PC-3 (cell line): ENCODE measurements around the gene HTR2A. TPM values are rescaled to one million over a fixed set of nuclear protein-coding genes. Genes with fewer than 3 reads are reported as not detected.
A peak's percentile ranks its signal among the peaks of the same experiment; 100 is the strongest.
"Not testable (repeated sequence)": the region's sequence is repeated elsewhere in the genome, so short reads cannot be mapped to it uniquely, and the experiment has no call there.

Experiments used
- ATAC-seq: fragments of 200-7000 bp; cut with Tn5 transposase; 2 replicates; pipeline ENCODE4 v1.9.1; 2020; ENCODE audit warnings: mild to moderate bottlenecking, moderate library complexity
- BruUV-seq: library from RNA; stranded (reverse); fragments of 400-500 nt; replicated peaks from 2 replicates; lab custom pipeline; 2021; lab: Mats Ljungman, UMichigan
- CTCF ChIA-PET: fragments of 300-600 bp; sonication (Branson Sonifier 250); formaldehyde crosslinking; loops from one replicate; lab custom pipeline; 2022; ENCODE audit warnings: antibody characterized with exemption; lab: Charles Lee
- POLR2A ChIA-PET: fragments of 300-600 bp; sonication (Branson Sonifier 250); formaldehyde crosslinking; loops from one replicate; lab custom pipeline; 2022; ENCODE audit warnings: antibody characterized with exemption; ENCODE audit not compliant: unreplicated experiment; lab: Charles Lee
- DNase-seq: peaks from one replicate; pipeline ENCODE4 v3.0.0-alpha.2; 2015
- H2AFZ ChIP-seq: fragments of 300-600 bp; sonication (generic); 2 replicates; pipeline ENCODE4 v1.6.0; 2016; ENCODE audit warnings: antibody characterized with exemption, low read length
- H3F3A ChIP-seq: fragments of 300-600 bp; sonication (generic); one replicate; pipeline ENCODE4 v1.6.0; 2017; ENCODE audit warnings: antibody characterized with exemption, low read length, control low read depth, mild to moderate bottlenecking; ENCODE audit not compliant: unreplicated experiment
- H3K27ac ChIP-seq: fragments of 300-600 bp; sonication (generic); 2 replicates; pipeline ENCODE4 v1.5.1; 2016; ENCODE audit warnings: mild to moderate bottlenecking, low read length
- H3K27me3 ChIP-seq: fragments of 300-600 bp; sonication (generic); 2 replicates; pipeline ENCODE4 v1.6.1; 2016; ENCODE audit warnings: low read length, mixed read lengths
- H3K36me3 ChIP-seq: fragments of 300-600 bp; sonication (generic); 2 replicates; pipeline ENCODE4 v1.6.1; 2016; ENCODE audit warnings: low read depth, mixed run types, low read length, mixed read lengths
- H3K4me1 ChIP-seq: fragments of 300-600 bp; sonication (generic); 2 replicates; pipeline ENCODE4 v1.5.1; 2016; ENCODE audit warnings: low read length; ENCODE audit not compliant: insufficient read depth
- H3K4me2 ChIP-seq: fragments of 300-600 bp; sonication (generic); 2 replicates; pipeline ENCODE4 v1.6.0; 2016; ENCODE audit warnings: low read length
- H3K4me3 ChIP-seq: fragments of 300-600 bp; sonication (generic); 2 replicates; pipeline ENCODE4 v1.5.1; 2016; ENCODE audit warnings: mild to moderate bottlenecking, low read length, mixed read lengths
- H3K79me2 ChIP-seq: fragments of 300-600 bp; sonication (generic); 2 replicates; pipeline ENCODE4 v1.6.1; 2017; ENCODE audit warnings: low read length, mixed read lengths
- H3K9ac ChIP-seq: fragments of 300-600 bp; sonication (generic); 2 replicates; pipeline ENCODE4 v1.6.0; 2016; ENCODE audit warnings: mild to moderate bottlenecking, low read length
- H3K9me2 ChIP-seq: fragments of 300-600 bp; sonication (generic); replicated peaks from 2 replicates; pipeline ENCODE4 v1.6.1; 2016; ENCODE audit warnings: mixed run types, low read length, mixed read lengths
- H3K9me3 ChIP-seq: fragments of 300-600 bp; sonication (generic); 2 replicates; pipeline ENCODE4 v1.6.1; 2016; ENCODE audit warnings: low read length, mixed read lengths
- H4K20me1 ChIP-seq: fragments of 300-600 bp; sonication (generic); 2 replicates; pipeline ENCODE4 v1.6.1; 2016; ENCODE audit warnings: low read length, mixed read lengths
- EZH2 ChIP-seq: fragments of 300-600 bp; sonication (generic); IDR thresholded peaks from one replicate; pipeline ENCODE4 v1.6.1; 2017; ENCODE audit warnings: antibody characterized with exemption, mild to moderate bottlenecking, low read length; ENCODE audit not compliant: unreplicated experiment
- EZH2phosphoT487 ChIP-seq: fragments of 300-600 bp; sonication (generic); IDR thresholded peaks from 2 replicates; pipeline ENCODE4 v1.6.1; 2018; ENCODE audit warnings: mild to moderate bottlenecking, antibody characterized with exemption, low read length, borderline replicate concordance
- intact Hi-C: fragments of 100-400 bp; cut with micrococcal nuclease; formaldehyde crosslinking; loops from 2 replicates; pipeline ENCODE4 v1.9.0; 2023
- total RNA-seq: library from RNA; depleted of rRNA; stranded (reverse); fragments of >200 nt; gene quantifications from 2 replicates; pipeline ENCODE4 v1.2.3, GENCODE V29; 2014
- TF ChIP-seq, protein P1 (sequence below): fragments of 300-600 bp; sonication (generic); conservative IDR thresholded peaks from 2 replicates; pipeline ENCODE4 v1.5.1; 2017; ENCODE audit warnings: antibody characterized with exemption, low read depth, mild to moderate bottlenecking, low read length

Gene HTR2A
- total RNA-seq, 1 experiment from 2014 or later, result 0.04 TPM

DNA sequence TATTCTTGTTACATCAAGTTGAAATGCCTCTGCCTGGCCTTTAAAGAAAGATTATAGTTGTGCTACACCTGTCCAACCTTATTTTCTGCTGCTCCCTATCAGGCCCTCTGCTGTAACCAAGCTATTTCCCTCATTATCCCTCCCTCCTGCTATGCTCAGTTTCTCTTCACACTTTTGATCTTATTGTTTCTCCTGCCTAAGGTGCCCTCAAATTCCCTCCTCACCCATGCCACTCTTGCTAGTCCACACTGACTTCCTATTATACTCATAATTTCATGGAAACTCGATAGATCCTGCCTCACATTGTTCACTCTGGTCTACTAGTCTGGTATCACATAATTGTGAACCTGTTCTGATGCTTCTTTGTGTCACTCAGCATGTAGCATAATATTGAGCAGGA, 80.5 kb downstream of the HTR2A start:
- Histone ChIP-seq H3K4me3 (no peak overlapping the region), H3K9ac (no peak overlapping the region), H3K9me2 (no peaks in the 10 kb centered on the region), H3K27me3 (no peaks in the 10 kb centered on the region), H3K27ac (no peak overlapping the region), H3K4me1 (no peaks in the 10 kb centered on the region), H3F3A (no peaks in the 10 kb centered on the region), H2AFZ (no peak overlapping the region), H3K9me3 (no peaks in the 10 kb centered on the region), H3K79me2 (no peaks in the 10 kb centered on the region), H4K20me1 (no peaks in the 10 kb centered on the region), H3K36me3 (no peaks in the 10 kb centered on the region), H3K4me2 (no peak overlapping the region)
- no TSS peak for BruUV-seq
- TF ChIP-seq EZH2 (no peak), EZH2phosphoT487 (no peak)
- TF ChIP-seq, protein P1, sequence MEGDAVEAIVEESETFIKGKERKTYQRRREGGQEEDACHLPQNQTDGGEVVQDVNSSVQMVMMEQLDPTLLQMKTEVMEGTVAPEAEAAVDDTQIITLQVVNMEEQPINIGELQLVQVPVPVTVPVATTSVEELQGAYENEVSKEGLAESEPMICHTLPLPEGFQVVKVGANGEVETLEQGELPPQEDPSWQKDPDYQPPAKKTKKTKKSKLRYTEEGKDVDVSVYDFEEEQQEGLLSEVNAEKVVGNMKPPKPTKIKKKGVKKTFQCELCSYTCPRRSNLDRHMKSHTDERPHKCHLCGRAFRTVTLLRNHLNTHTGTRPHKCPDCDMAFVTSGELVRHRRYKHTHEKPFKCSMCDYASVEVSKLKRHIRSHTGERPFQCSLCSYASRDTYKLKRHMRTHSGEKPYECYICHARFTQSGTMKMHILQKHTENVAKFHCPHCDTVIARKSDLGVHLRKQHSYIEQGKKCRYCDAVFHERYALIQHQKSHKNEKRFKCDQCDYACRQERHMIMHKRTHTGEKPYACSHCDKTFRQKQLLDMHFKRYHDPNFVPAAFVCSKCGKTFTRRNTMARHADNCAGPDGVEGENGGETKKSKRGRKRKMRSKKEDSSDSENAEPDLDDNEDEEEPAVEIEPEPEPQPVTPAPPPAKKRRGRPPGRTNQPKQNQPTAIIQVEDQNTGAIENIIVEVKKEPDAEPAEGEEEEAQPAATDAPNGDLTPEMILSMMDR, result no peak
- POLR2A ChIA-PET, result no interaction called here
- ATAC-seq (no peak), DNase-seq (no peak)
- intact Hi-C loops, result no loop called here
- CTCF ChIA-PET, result interaction anchor here (0.6 kb wide), 1 partner anchor 1152 kb away, joined by 5 read pairs; no protein-coding TSS in a partner anchor

DNA sequence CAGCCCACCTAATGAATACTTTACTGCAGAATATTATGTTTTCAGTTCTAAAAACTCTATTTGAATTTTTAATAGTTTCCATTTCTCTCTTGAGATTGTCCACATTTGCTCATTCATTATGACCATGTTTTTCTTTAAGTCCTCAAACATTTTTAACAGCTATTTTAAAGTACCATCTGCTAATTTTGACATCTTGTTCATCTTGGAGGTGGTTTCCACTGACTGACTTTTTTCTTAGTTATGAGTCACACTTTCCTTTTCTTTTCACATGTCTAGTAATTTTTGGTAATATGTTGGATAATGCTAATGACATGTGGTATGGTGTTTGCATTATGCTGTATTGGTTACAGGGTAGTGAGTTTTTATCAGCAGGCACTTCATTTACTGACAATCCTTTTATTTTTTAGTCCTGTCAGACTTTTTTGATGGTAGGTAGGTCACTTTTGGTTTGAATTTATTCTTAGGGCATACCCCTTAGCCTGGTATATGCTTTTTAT, 84.5 kb downstream of the HTR2A start:
- Histone ChIP-seq H3K9me2 (no peaks in the 10 kb centered on the region), H3K36me3 (no peaks in the 10 kb centered on the region), H3K4me2 (no peak overlapping the region), H3K4me3 (no peak overlapping the region), H4K20me1 (no peaks in the 10 kb centered on the region), H3K9ac (no peak overlapping the region), H3K4me1 (no peaks in the 10 kb centered on the region), H2AFZ (no peak overlapping the region), H3K79me2 (no peaks in the 10 kb centered on the region), H3K9me3 (no peaks in the 10 kb centered on the region), H3F3A (no peaks in the 10 kb centered on the region), H3K27ac (no peak overlapping the region), H3K27me3 (no peaks in the 10 kb centered on the region)
- TF ChIP-seq, protein P1, result no peak
- TF ChIP-seq EZH2phosphoT487, result no peak
- no peak for TF ChIP-seq EZH2
- intact Hi-C loops, result no loop called here
- ATAC-seq (no peak), DNase-seq (no peak)
- BruUV-seq, result no TSS peak
- POLR2A ChIA-PET, result no interaction called here
- CTCF ChIA-PET, result no interaction called here

DNA sequence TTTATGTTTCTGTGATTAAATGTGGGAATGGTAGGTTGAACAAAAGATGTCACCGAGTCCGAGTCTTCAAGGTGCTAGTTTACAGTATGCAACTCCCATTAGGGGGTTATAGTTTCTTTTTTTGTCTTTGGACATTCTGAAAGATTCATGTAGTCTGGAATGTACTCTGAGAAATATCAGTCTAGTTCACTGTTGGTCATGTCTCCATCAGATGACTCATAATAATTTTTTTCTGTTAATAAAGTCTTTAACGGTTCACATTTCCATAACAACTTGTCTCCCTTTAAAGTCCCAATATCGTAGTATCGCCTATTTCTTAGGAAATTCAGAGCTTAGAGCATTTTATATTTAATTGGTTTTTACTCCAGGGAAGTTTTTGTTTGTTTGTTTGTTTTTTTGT, 86.4 kb downstream of the HTR2A start:
- no peaks in the 10 kb centered on the region for H4K20me1 ChIP-seq
- ATAC-seq, result no peak
- H3K27me3 ChIP-seq, result no peaks in the 10 kb centered on the region
- H3K4me2 ChIP-seq, result no peak overlapping the region
- H3K79me2 ChIP-seq, result no peaks in the 10 kb centered on the region
- no peaks in the 10 kb centered on the region for H3K9me2 ChIP-seq
- H3K4me1 ChIP-seq, result no peaks in the 10 kb centered on the region
- H3K9me3 ChIP-seq, result no peaks in the 10 kb centered on the region
- no peaks in the 10 kb centered on the region for H3F3A ChIP-seq
- TF ChIP-seq, protein P1, result no peak
- no peak for TF ChIP-seq EZH2phosphoT487
- TF ChIP-seq EZH2, result no peak
- no TSS peak for BruUV-seq
- DNase-seq, result no peak
- no peak overlapping the region for H3K4me3 ChIP-seq
- H2AFZ ChIP-seq, result no peak overlapping the region
- intact Hi-C loops, result no loop called here
- ChIA-PET POLR2A (no interaction called here), CTCF (no interaction called here)
- H3K9ac ChIP-seq, result no peak overlapping the region
- no peaks in the 10 kb centered on the region for H3K36me3 ChIP-seq
- no peak overlapping the region for H3K27ac ChIP-seq

DNA sequence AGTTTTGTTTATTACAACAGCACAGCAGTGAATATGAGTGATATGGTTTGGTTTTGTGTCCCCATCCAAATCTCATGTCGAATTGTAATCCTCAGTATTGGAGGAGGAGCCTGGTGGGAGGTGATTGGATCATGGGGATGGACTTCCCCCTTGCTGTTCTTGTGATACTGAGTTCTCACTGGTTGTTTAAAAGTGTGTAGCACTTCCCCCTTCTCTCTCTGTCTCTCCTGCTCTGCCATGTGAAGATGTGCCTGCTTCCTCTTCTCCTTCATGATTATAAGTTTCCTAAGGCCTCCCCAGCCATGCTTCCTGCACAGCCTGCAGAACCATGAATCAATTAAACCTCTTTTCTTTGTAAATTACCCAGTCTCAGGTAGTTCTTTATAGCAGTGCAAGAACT, 91.9 kb downstream of the HTR2A start:
- H3K27me3 ChIP-seq, H3K36me3 ChIP-seq, H3K9me3 ChIP-seq, H3F3A ChIP-seq, POLR2A ChIA-PET, BruUV-seq, H3K4me3 ChIP-seq, H3K4me2 ChIP-seq, CTCF ChIA-PET, H3K9ac ChIP-seq, H3K9me2 ChIP-seq, H4K20me1 ChIP-seq, H3K79me2 ChIP-seq, DNase-seq, ATAC-seq: not testable (repeated sequence)
- 0 out of 2 replicates have a peak overlapping the region, but pooled peaks have one; percentile 29 for H2AFZ ChIP-seq
- H3K27ac ChIP-seq, result peak overlapping the region; percentile 37
- intact Hi-C loops, result loop anchor here (1.0 kb wide), 1 partner anchor 41 kb away; no protein-coding TSS in a partner anchor
- H3K4me1 ChIP-seq, result peaks cover 19% of the 10 kb centered on the region
